Activated B cell treated with CpG ODN at 0.5 μM for 24 hours (primary cell): ENCODE measurements around the gene ACADM. TPM values are rescaled to one million over a fixed set of nuclear protein-coding genes. Genes with fewer than 3 reads are reported as not detected.
"Not testable (repeated sequence)": the region's sequence is repeated elsewhere in the genome, so short reads cannot be mapped to it uniquely, and the experiment has no call there.

Source experiments
- ATAC-seq: fragments of 200-7000 bp; cut with Tn5 transposase; one replicate; pipeline ENCODE4 v1.10.0; 2021; ENCODE audit warnings: low read depth, mild to moderate bottlenecking, moderate library complexity
- CTCF ChIA-PET: fragments of 350-600 bp; sonication (Branson Sonifier 250); formaldehyde crosslinking; loops from one replicate; lab custom pipeline; 2021; ENCODE audit warnings: antibody characterized with exemption; lab: Charles Lee
- POLR2A ChIA-PET: fragments of 350-600 bp; sonication (Branson Sonifier 250); formaldehyde crosslinking; loops from one replicate; lab custom pipeline; 2021; ENCODE audit warnings: antibody characterized with exemption; lab: Charles Lee
- DNase-seq: peaks from one replicate; pipeline ENCODE4 v3.0.0; 2022
- H3K27ac Mint-ChIP-seq: one replicate; pipeline ENCODE4 v1.8.0; 2020; ENCODE audit warnings: mixed read lengths
- H3K27me3 Mint-ChIP-seq: one replicate; pipeline ENCODE4 v1.8.0; 2021; ENCODE audit warnings: mixed read lengths
- H3K36me3 Mint-ChIP-seq: one replicate; pipeline ENCODE4 v1.8.0; 2021; ENCODE audit warnings: low read depth, mixed read lengths
- H3K4me1 Mint-ChIP-seq: one replicate; pipeline ENCODE4 v1.8.0; 2021; ENCODE audit warnings: mixed read lengths
- H3K4me3 Mint-ChIP-seq: one replicate; pipeline ENCODE4 v1.8.0; 2020; ENCODE audit warnings: mild to moderate bottlenecking, mixed read lengths
- H3K9me3 Mint-ChIP-seq: one replicate; pipeline ENCODE4 v1.8.0; 2020; ENCODE audit warnings: mixed read lengths
- CTCF ChIP-seq: fragments of 200-600 bp; IDR thresholded peaks from one replicate; pipeline ENCODE4 v1.8.0; 2022; ENCODE audit warnings: antibody characterized with exemption, mild to moderate bottlenecking
- intact Hi-C: fragments of 100-400 bp; cut with micrococcal nuclease; formaldehyde crosslinking; loops from one replicate; pipeline ENCODE4 v1.15.1; 2024
- total RNA-seq: library from RNA; stranded (reverse); gene quantifications from 2 replicates; pipeline ENCODE4 v1.2.3, GENCODE V29; 2022

Gene ACADM
- total RNA-seq, 1 donor from 2014 or later, result 49.4 TPM

DNA sequence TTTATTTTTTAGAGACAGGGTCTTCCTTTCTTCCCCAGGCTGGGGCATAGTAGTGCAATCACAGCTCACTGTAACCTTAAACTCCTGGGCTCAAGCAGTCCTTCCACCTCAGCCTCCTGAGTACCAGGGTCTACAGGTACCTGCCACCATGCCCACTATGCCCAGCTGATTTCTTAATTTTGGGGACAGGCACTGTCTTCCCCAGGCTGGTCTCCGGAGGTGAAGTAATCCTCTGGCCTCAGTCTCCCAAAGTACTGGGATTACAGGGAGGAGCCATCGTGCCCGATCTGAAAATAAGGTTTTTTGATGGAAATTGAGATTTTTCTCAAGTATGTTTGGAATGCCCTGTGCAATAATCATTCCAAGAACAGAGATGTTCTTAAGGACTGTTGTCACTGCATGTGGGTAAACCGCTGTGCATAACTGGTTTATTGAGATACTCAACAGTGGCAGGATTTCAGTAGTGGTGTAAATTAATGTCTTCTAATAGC lies 71.2 kb downstream of the ACADM start:
- Mint-ChIP-seq H3K4me1 (peaks cover 16% of the 10 kb centered on the region), H3K27me3 (no peaks in the 10 kb centered on the region), H3K27ac (no peak overlapping the region), H3K4me3 (no peak overlapping the region), H3K36me3 (peaks cover 84% of the 10 kb centered on the region), H3K9me3 (no peaks in the 10 kb centered on the region)
- ChIA-PET POLR2A (interaction anchor here (0.6 to 3.6 kb wide), 3 partner anchors 9 to 1887 kb away, joined by 3 to 45 read pairs (median 6); partner anchors contain the start of gene RABGGTB), CTCF (no interaction called here)
- intact Hi-C loops, result loop anchor here (1.0 kb wide), 1 partner anchor 9 kb away; the partner anchor contains the start of gene RABGGTB
- DNase-seq (no peak), ATAC-seq (peak; percentile 13)
- no peak for TF ChIP-seq CTCF

DNA sequence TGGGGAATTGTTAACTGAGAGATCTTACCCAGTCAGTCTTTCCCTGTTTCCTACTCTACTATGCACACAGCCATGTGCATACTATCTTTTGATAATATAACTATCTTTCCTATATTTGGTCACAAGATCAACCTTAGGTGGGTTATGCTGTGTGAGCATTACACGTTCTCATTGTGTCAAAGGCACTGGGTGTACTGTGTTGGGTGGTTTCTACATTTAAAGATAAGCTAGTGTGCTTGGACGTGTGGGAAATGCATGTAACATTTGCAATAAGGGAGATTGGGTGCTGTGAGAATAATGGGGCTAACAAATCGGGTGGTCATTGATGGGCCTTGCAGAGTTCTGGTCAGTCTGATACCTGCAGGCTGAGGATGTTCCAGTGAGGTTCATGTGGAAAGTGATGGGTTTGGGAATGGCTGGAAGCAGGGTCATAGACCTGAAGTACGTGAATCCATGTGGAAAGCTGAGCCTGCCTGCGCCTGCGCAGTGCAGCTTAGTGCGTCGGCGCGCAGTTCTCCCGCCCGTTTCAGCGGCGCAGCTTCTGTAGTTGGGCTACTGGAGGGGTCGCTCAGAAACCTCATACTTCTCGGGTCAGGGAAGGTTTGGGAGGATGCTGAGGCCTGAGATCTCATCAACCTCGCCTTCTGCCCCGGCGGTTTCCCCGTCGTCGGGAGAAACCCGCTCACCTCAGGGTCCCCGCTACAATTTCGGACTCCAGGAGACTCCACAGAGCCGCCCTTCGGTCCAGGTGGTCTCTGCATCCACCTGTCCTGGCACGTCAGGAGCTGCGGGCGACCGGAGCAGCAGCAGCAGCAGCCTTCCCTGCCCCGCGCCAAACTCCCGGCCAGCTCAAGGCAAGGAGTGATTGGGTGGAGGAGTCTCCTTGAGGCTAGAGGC lies 72.1 kb downstream of the ACADM start, which contains the start of gene MSH4:
Gene MSH4 (plus strand): TSS at position 507 of the 897 bp plus-strand sequence. CDS start 104 bp downstream, at position 611.
- TF ChIP-seq CTCF, result no peak
- ChIA-PET POLR2A (interaction anchor here (0.6 to 3.6 kb wide), 4 partner anchors 8 to 1887 kb away, joined by 3 to 45 read pairs (median 5); partner anchors contain the start of gene RABGGTB), CTCF (no interaction called here)
- peaks cover 8% of the 10 kb centered on the region for H3K4me1 Mint-ChIP-seq
- peaks cover 75% of the 10 kb centered on the region for H3K36me3 Mint-ChIP-seq
- intact Hi-C loops, result no loop called here
- ATAC-seq, result peak; percentile 36
- no peak within 1 kb of the TSS for H3K4me3 Mint-ChIP-seq
- DNase-seq, result no peak
- no peak within 1 kb of the TSS for H3K27ac Mint-ChIP-seq
- H3K9me3 Mint-ChIP-seq, result no peaks in the 10 kb centered on the region
- no peaks in the 10 kb centered on the region for H3K27me3 Mint-ChIP-seq

- Mint-ChIP-seq H3K27ac (no peak overlapping the region), H3K27me3 (no peaks in the 10 kb centered on the region), H3K36me3 (peaks cover 69% of the 10 kb centered on the region), H3K4me3 (no peak overlapping the region), H3K9me3 (no peaks in the 10 kb centered on the region), H3K4me1 (peaks cover 7% of the 10 kb centered on the region)
- ChIA-PET POLR2A (interaction anchor here (1.6 to 3.6 kb wide), 2 partner anchors 9 to 11 kb away, joined by 3 to 45 read pairs; partner anchors contain the start of gene RABGGTB), CTCF (no interaction called here)
- ATAC-seq (no peak), DNase-seq (no peak)
- intact Hi-C loops, result no loop called here
- TF ChIP-seq CTCF, result no peak
Observed at GRCh38 chr1:75797273-75797588, 72.7 kb downstream of the ACADM start.

GRCh38 chr1:75797606-75798216 lies 73.2 kb downstream of the ACADM start:
- H3K27me3 Mint-ChIP-seq, result no peaks in the 10 kb centered on the region
- ATAC-seq (no peak), DNase-seq (no peak)
- POLR2A ChIA-PET, result interaction anchor here (1.6 to 3.6 kb wide), 2 partner anchors 10 to 11 kb away, joined by 3 to 45 read pairs; partner anchors contain the start of gene RABGGTB
- peaks cover 8% of the 10 kb centered on the region for H3K4me1 Mint-ChIP-seq
- no peak overlapping the region for H3K4me3 Mint-ChIP-seq
- no peaks in the 10 kb centered on the region for H3K9me3 Mint-ChIP-seq
- H3K36me3 Mint-ChIP-seq, result peaks cover 64% of the 10 kb centered on the region
- CTCF ChIA-PET, result no interaction called here
- no peak for TF ChIP-seq CTCF
- intact Hi-C loops, result no loop called here
- peak overlapping the region; percentile 13 for H3K27ac Mint-ChIP-seq

GRCh38 chr1:75801480-75801879 lies 77.0 kb downstream of the ACADM start:
- DNase-seq, H3K27me3 Mint-ChIP-seq, CTCF ChIA-PET, ATAC-seq, H3K4me1 Mint-ChIP-seq, H3K4me3 Mint-ChIP-seq, intact Hi-C loops, H3K27ac Mint-ChIP-seq, H3K9me3 Mint-ChIP-seq: not testable (repeated sequence)
- H3K36me3 Mint-ChIP-seq, result peaks cover 28% of the 10 kb centered on the region
- POLR2A ChIA-PET, result interaction anchor here (0.7 kb wide), 1 partner anchor 73 kb away, joined by 3 read pairs; no protein-coding TSS in a partner anchor
